Activated T-cell treated with anti-CD3 and anti-CD28 coated beads, Interleukin-2, amount 50 U/mL, for 48 hours (primary cell): Measurements from ENCODE around the gene LRMDA.

ENCODE experiments used
- DNase-seq, 2 experiments: peaks; one replicate each; pipeline ENCODE4 v3.0.0-alpha.2; 2020

Gene LRMDA

GRCh38 chr10:76152186-76152585, 720.8 kb downstream of the LRMDA start:
- no peak for DNase-seq

GRCh38 chr10:76155961-76156360, 724.5 kb downstream of the LRMDA start:
- no peak for DNase-seq

DNA sequence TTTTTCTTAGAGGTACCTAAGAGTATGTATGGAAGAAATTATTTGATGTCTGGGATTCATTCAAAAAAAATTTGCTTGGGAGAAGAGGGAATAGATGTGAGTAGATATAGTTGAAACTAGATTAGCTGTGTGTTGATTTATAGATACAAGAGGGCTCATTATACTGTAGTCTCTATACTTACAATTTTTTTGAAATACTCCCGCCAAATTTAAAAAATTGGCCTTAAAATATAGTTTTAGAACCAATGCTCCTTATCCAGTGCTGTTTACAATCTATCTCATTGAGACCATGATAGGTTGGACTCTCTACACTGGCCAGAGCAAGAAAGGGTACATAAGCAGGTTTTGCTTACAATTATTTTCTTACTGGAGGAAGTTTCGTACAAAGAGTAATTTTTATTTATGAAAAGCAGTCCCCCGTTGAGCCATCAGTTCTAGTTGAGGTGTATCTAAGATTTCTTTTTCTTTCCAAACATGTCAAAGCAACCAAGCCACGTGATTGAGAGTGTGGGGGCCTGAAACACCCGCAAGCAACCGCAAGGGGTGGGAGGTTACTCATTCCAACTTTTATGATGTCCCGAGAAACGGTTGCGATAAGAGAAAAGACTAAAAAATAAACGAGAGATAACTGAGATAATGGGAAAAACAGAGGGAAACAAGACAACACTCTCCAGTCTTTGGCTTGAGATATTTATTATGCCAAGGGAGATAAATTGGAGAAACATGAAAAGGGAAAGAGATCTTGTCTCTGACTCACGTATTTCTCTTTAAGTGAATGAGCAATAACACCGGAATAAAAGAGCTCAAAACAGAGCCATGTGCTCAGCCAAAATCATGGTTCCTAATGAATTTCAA, 729.2 kb downstream of the LRMDA start:
- no peak for DNase-seq

DNA sequence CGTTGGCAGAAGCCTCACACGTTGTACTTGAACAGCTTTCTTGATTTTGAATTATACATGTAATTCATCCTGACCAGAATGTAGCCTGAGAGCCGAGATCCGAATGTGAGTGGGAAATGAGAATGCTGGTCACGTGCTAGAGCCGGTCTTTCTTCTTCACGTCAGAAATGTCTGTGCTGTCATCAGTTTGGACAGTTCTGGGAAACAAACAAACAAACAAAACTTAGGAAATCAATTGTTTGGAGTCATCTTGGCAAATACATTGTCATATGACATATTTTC, 729.8 kb downstream of the LRMDA start:
- no peak for DNase-seq

DNA sequence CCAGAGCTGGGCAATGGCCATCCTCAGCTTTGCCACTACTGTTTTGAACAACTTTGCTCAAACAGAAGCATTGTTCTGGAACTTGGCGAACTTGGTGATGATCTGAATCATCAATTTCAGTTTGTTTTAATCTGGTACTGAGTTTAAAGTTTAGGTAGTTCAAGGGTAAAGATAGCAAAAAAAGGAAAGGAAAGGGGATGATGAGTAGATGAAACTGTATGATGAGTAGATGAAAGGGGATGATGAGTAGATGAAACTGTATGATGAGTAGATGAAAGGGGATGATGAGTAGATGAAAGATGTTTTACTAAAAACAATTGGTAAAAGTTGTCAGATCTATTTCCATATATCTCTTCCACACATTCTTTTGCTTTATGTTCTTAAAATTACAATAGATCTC, 737.0 kb downstream of the LRMDA start:
- no peak for DNase-seq

GRCh38 chr10:76169246-76169645, 737.8 kb downstream of the LRMDA start:
- no peak for DNase-seq

- DNase-seq: no peak
Measured at GRCh38 chr10:76172020-76172419, 740.6 kb downstream of the LRMDA start.

- no peak for DNase-seq
Measured at GRCh38 chr10:76175533-76176165, 744.2 kb downstream of the LRMDA start.

- no peak for DNase-seq
Measured at GRCh38 chr10:76176166-76176550, 744.7 kb downstream of the LRMDA start.

DNA sequence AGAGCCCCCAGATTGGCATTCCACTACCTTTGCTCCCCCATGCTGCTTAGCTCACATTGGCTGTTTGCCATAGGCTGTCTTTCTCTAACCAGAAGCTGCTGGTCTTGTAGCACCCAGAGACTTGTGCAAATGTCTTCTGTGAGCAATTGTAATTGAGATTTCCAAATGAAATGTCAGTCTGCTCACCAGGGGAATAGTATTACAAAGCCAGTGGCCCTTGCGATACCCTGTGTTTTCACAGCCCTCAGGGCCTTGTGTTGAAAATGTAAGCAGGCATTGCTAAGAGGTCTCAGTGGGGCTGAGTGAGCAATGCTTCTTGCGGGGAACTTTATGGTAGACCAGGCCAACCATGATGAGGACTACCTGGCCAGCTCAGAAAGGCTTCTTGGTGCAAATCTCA, 746.5 kb downstream of the LRMDA start:
- no peak for DNase-seq

GRCh38 chr10:76178532-76179292, 747.3 kb downstream of the LRMDA start:
- DNase-seq: no peak

DNA sequence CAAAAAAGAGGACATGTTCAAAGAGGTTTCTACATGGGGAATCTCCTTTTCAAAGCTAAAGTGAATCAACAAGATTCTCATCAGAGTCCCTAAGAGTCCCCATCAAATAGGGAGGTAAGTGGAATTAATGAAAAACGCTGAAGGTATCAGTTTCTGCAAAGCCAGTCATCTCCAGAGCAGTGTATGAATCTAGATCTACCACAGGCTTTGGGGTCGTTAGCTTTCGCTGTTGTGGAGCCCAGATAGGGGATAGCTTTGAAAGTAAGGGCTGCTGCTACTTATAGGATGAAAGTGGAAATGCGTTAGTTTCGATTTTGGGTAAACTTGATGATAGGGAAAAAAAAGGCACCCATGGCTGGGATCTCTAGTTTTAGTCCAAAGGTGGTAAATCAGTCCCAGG, 748.4 kb downstream of the LRMDA start:
- no peak for DNase-seq

DNA sequence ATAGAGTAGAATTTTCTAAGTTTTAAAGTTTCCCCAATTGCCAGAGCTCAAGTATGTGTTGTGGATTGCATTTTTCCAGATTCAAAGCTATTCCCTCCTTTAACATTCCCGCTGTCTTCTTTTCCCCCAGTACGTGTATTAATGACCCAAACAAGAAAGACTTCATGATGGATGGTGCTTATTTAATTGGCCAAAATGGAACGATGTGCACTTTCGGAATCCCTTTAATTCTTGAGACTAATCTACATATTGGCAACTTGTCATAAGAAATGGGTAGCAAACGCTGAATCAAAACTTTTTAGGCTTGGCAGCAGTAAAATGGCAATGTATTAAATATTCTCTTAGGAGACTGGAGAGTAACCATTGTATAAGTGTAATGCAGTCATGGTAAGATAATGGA, 753.2 kb downstream of the LRMDA start:
- no peak for DNase-seq

- DNase-seq: no peak
Measured at GRCh38 chr10:76185471-76186301, 754.3 kb downstream of the LRMDA start.

- no peak for DNase-seq
Measured at GRCh38 chr10:76188216-76188615, 756.8 kb downstream of the LRMDA start.

- DNase-seq: no peak
Measured at GRCh38 chr10:76190634-76191270, 759.3 kb downstream of the LRMDA start.

GRCh38 chr10:76191336-76191735, 759.9 kb downstream of the LRMDA start:
- DNase-seq: no peak

DNA sequence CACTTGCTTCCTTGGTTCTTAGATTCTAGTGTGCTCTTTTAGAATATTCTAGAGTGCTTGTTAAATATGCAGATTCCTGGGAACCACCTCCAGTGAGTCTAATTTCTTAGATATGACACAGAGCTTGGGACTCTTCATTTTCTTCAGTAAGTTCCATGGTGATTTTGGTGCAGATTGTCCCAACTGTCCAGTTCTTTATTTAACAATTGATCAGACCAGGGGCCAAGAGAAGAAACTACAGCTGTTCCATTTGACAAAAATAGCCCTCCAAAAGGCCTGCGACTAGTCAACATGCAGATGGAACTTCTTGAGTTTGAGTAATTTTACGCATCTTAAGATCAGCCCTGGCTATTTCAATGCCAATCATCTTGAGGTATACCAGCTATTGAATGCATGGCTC, 760.7 kb downstream of the LRMDA start:
- no peak for DNase-seq

GRCh38 chr10:76192694-76193320, 761.4 kb downstream of the LRMDA start:
- DNase-seq: no peak

- DNase-seq: no peak
Measured at GRCh38 chr10:76195654-76196390, 764.4 kb downstream of the LRMDA start.

GRCh38 chr10:76197293-76197692, 765.9 kb downstream of the LRMDA start:
- DNase-seq: no peak
